HepG2 (cell line): ENCODE measurements around the gene CREG1. TPM values are rescaled to one million over a fixed set of nuclear protein-coding genes. Genes with fewer than 3 reads are reported as not detected.

ENCODE experiments used
- BHLHE40 ChIP-seq: IDR thresholded peaks from 2 replicates; pipeline ENCODE4 v1.6.1; 2011; ENCODE audit warnings: low read length, improper control_type of control experiment
- HOXA3 ChIP-seq: sonication (generic); formaldehyde crosslinking; IDR thresholded peaks from 2 replicates; pipeline ENCODE4 v1.5.0; 2020; ENCODE audit warnings: missing genetic modification reagents
- MEIS1 ChIP-seq: sonication (generic); formaldehyde crosslinking; IDR thresholded peaks from 2 replicates; pipeline ENCODE4 v1.9.0; 2021; ENCODE audit warnings: mild to moderate bottlenecking, missing genetic modification reagents, moderate library complexity, borderline replicate concordance
- ZBTB39 ChIP-seq: sonication (generic); formaldehyde crosslinking; IDR thresholded peaks from 2 replicates; pipeline ENCODE4 v1.5.0; 2020; ENCODE audit warnings: missing genetic modification reagents
- ZEB1 ChIP-seq: IDR thresholded peaks from 2 replicates; pipeline ENCODE4 v1.6.1; 2012; ENCODE audit warnings: mild to moderate bottlenecking, low read depth, inconsistent platforms; ENCODE audit not compliant: insufficient replicate concordance
- ZNF138 ChIP-seq: sonication (generic); formaldehyde crosslinking; IDR thresholded peaks from 2 replicates; pipeline ENCODE4 v1.5.0; 2020; ENCODE audit warnings: mild to moderate bottlenecking, low read depth, missing genetic modification reagents
- ZNF687 ChIP-seq: sonication (generic); formaldehyde crosslinking; IDR thresholded peaks from 2 replicates; pipeline ENCODE4 v1.5.1; 2020; ENCODE audit warnings: mild to moderate bottlenecking, missing genetic modification reagents, moderate library complexity
- ZNF83 ChIP-seq: sonication (generic); formaldehyde crosslinking; IDR thresholded peaks from 2 replicates; pipeline ENCODE4 v1.4.0; 2020; ENCODE audit warnings: missing genetic modification reagents, mild to moderate bottlenecking, borderline replicate concordance
- ZNF841 ChIP-seq: sonication (generic); formaldehyde crosslinking; IDR thresholded peaks from 2 replicates; pipeline ENCODE4 v1.8.1; 2023; ENCODE audit warnings: missing genetic modification reagents, borderline replicate concordance
- polyA plus RNA-seq, 8 experiments: library from polyadenylated mRNA; depleted of rRNA in 3 of 8; stranded (reverse) in 7 of 8; unstranded in 1 of 8; fragments of >200 nt; fragmentation: Illumina TruSeq in 4 of 8; extraction: Trizol in 4 of 8; gene quantifications; 2 replicates each; pipeline versions ENCODE4 v1.2.1 to v1.2.3, GENCODE V29; 2011 to 2016; ENCODE audit warnings: low read depth in 4 of 8, missing spikeins in 1 of 8, mixed read lengths in 1 of 8; ENCODE audit not compliant: insufficient read depth in 1 of 8
- total RNA-seq, 5 experiments: library from RNA; depleted of rRNA; stranded (reverse); fragments of >200 nt; fragmentation: Illumina TruSeq; extraction: Trizol; gene quantifications; 2 replicates each; pipeline ENCODE4 v1.2.3, GENCODE V29; 2016; ENCODE audit warnings: low read depth in 1 of 5
- TF ChIP-seq, protein P1 (sequence below): sonication (generic); formaldehyde crosslinking; IDR thresholded peaks from 2 replicates; pipeline ENCODE4 v1.5.1; 2020; ENCODE audit warnings: missing genetic modification reagents, mild to moderate bottlenecking, borderline replicate concordance
- TF ChIP-seq, protein P2 (sequence below): sonication (generic); formaldehyde crosslinking; IDR thresholded peaks from 2 replicates; pipeline ENCODE4 v1.5.0; 2020; ENCODE audit warnings: mild to moderate bottlenecking, missing genetic modification reagents
- TF ChIP-seq, protein P3 (sequence below): IDR thresholded peaks from 2 replicates; pipeline ENCODE4 v1.6.1; 2016; ENCODE audit warnings: low read depth, borderline replicate concordance
- TF ChIP-seq, protein P4 (sequence below): sonication (generic); formaldehyde crosslinking; IDR thresholded peaks from 2 replicates; pipeline ENCODE4 v1.9.0; 2022; ENCODE audit warnings: low read depth, missing genetic modification reagents

Gene CREG1
- total and polyA plus RNA-seq, 2 of the 13 experiments (the other 11 are each of a cell fraction or from before 2014, with no cell fraction given), result 31.3 to 33.5 TPM

GRCh38 chr1:167553136-167554027 is at the start of gene CREG1 (continued):
- TF ChIP-seq, protein P1, sequence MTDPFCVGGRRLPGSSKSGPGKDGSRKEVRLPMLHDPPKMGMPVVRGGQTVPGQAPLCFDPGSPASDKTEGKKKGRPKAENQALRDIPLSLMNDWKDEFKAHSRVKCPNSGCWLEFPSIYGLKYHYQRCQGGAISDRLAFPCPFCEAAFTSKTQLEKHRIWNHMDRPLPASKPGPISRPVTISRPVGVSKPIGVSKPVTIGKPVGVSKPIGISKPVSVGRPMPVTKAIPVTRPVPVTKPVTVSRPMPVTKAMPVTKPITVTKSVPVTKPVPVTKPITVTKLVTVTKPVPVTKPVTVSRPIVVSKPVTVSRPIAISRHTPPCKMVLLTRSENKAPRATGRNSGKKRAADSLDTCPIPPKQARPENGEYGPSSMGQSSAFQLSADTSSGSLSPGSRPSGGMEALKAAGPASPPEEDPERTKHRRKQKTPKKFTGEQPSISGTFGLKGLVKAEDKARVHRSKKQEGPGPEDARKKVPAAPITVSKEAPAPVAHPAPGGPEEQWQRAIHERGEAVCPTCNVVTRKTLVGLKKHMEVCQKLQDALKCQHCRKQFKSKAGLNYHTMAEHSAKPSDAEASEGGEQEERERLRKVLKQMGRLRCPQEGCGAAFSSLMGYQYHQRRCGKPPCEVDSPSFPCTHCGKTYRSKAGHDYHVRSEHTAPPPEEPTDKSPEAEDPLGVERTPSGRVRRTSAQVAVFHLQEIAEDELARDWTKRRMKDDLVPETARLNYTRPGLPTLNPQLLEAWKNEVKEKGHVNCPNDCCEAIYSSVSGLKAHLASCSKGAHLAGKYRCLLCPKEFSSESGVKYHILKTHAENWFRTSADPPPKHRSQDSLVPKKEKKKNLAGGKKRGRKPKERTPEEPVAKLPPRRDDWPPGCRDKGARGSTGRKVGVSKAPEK (CRISPR knock-in tag), result no peak
- peak; percentile 83 for TF ChIP-seq ZEB1
- no peak for TF ChIP-seq ZNF83 (CRISPR knock-in tag)
- no peak for TF ChIP-seq ZNF841 (CRISPR knock-in tag)
- TF ChIP-seq, protein P2, sequence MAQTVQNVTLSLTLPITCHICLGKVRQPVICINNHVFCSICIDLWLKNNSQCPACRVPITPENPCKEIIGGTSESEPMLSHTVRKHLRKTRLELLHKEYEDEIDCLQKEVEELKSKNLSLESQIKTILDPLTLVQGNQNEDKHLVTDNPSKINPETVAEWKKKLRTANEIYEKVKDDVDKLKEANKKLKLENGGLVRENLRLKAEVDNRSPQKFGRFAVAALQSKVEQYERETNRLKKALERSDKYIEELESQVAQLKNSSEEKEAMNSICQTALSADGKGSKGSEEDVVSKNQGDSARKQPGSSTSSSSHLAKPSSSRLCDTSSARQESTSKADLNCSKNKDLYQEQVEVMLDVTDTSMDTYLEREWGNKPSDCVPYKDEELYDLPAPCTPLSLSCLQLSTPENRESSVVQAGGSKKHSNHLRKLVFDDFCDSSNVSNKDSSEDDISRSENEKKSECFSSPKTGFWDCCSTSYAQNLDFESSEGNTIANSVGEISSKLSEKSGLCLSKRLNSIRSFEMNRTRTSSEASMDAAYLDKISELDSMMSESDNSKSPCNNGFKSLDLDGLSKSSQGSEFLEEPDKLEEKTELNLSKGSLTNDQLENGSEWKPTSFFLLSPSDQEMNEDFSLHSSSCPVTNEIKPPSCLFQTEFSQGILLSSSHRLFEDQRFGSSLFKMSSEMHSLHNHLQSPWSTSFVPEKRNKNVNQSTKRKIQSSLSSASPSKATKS (CRISPR knock-in tag), result no peak
- no peak for TF ChIP-seq BHLHE40
- no peak for TF ChIP-seq ZBTB39
- peak; percentile 83 for TF ChIP-seq ZNF138
- peak; percentile 93 for TF ChIP-seq HOXA3 (CRISPR knock-in tag)
- TF ChIP-seq ZNF687 (CRISPR knock-in tag), result peak; percentile 88
- TF ChIP-seq, protein P3, sequence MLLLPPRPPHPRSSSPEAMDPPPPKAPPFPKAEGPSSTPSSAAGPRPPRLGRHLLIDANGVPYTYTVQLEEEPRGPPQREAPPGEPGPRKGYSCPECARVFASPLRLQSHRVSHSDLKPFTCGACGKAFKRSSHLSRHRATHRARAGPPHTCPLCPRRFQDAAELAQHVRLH (CRISPR knock-in tag), result no peak
- TF ChIP-seq, protein P4, sequence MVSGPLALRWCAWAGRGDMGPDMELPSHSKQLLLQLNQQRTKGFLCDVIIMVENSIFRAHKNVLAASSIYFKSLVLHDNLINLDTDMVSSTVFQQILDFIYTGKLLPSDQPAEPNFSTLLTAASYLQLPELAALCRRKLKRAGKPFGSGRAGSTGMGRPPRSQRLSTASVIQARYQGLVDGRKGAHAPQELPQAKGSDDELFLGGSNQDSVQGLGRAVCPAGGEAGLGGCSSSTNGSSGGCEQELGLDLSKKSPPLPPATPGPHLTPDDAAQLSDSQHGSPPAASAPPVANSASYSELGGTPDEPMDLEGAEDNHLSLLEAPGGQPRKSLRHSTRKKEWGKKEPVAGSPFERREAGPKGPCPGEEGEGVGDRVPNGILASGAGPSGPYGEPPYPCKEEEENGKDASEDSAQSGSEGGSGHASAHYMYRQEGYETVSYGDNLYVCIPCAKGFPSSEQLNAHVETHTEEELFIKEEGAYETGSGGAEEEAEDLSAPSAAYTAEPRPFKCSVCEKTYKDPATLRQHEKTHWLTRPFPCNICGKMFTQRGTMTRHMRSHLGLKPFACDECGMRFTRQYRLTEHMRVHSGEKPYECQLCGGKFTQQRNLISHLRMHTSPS (CRISPR knock-in tag), result no peak
- no peak for TF ChIP-seq MEIS1 (CRISPR knock-in tag)
